RWPE2 (cell line): ENCODE data around the gene LCN10.

ENCODE experiments used
- ATAC-seq: fragments of 200-7000 bp; cut with Tn5 transposase; 3 replicates; pipeline ENCODE4 v1.9.1; 2021; ENCODE audit warnings: low read depth
- DNase-seq: peaks from one replicate; pipeline ENCODE4 v3.0.0-alpha.2; 2020; ENCODE audit warnings: low spot score
- H3K27ac ChIP-seq: fragments of 450-650 bp; 2 replicates; pipeline ENCODE4 v1.5.1; 2017; ENCODE audit warnings: mild to moderate bottlenecking; ENCODE audit not compliant: poor library complexity, severe bottlenecking
- H3K27me3 ChIP-seq: fragments of 250-450 bp; sonication (Bioruptor Pico); 2 replicates; pipeline ENCODE4 v1.5.1; 2021; ENCODE audit warnings: mild to moderate bottlenecking, moderate library complexity; ENCODE audit not compliant: insufficient read depth, poor library complexity, severe bottlenecking
- H3K36me3 ChIP-seq: fragments of 250-450 bp; sonication (Bioruptor Pico); 2 replicates; pipeline ENCODE4 v1.5.1; 2020; ENCODE audit warnings: low read depth, mild to moderate bottlenecking, moderate library complexity
- H3K4me1 ChIP-seq: fragments of 250-450 bp; sonication (Bioruptor Pico); 2 replicates; pipeline ENCODE4 v1.5.1; 2021; ENCODE audit warnings: mild to moderate bottlenecking, moderate library complexity; ENCODE audit not compliant: insufficient read depth, poor library complexity, severe bottlenecking
- H3K4me3 ChIP-seq: fragments of 250-450 bp; sonication (Bioruptor Pico); 2 replicates; pipeline ENCODE4 v1.5.1; 2021; ENCODE audit warnings: mild to moderate bottlenecking, moderate library complexity; ENCODE audit not compliant: severe bottlenecking
- H3K9me3 ChIP-seq: fragments of 250-450 bp; sonication (Bioruptor Pico); 2 replicates; pipeline ENCODE4 v1.5.1; 2021; ENCODE audit warnings: mild to moderate bottlenecking, moderate library complexity; ENCODE audit not compliant: severe bottlenecking
- CTCF ChIP-seq: fragments of 450-650 bp; IDR thresholded peaks from one replicate; pipeline ENCODE4 v1.5.1; 2017; ENCODE audit warnings: mild to moderate bottlenecking, moderate library complexity; ENCODE audit not compliant: poor library complexity, severe bottlenecking

Gene LCN10

DNA sequence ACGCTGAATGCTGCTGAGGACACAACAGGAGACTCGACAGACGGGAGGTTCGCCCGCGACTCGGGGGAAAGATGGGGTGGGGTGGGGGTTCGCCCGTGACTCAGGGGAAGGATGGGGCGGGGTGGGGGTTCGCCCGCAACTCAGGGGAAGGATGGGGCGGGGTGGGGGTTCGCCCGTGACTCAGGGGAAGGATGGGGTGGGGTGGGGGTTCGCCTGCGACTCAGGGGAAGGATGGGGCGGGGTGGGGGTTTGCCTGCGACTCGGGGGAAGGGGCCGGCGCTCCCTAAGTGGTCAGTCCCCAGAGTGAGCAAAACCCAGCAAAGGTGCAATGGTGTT lies 3.4 kb upstream of the LCN10 start:
- Histone ChIP-seq H3K27me3 (peaks cover 31% of the 10 kb centered on the region), H3K36me3 (no peaks in the 10 kb centered on the region), H3K27ac (no peak overlapping the region), H3K4me3 (no peak overlapping the region), H3K9me3 (no peaks in the 10 kb centered on the region), H3K4me1 (no peaks in the 10 kb centered on the region)
- DNase-seq (no peak), ATAC-seq (no peak)
- TF ChIP-seq CTCF: no peak

- Histone ChIP-seq H3K27me3 (peaks cover 36% of the 10 kb centered on the region), H3K4me3 (no peak overlapping the region), H3K4me1 (no peaks in the 10 kb centered on the region), H3K9me3 (no peaks in the 10 kb centered on the region), H3K36me3 (no peaks in the 10 kb centered on the region), H3K27ac (no peak overlapping the region)
- TF ChIP-seq CTCF: no peak
- ATAC-seq (no peak), DNase-seq (no peak)
Observed at GRCh38 chr9:136745389-136746154, 2.8 kb upstream of the LCN10 start.

DNA sequence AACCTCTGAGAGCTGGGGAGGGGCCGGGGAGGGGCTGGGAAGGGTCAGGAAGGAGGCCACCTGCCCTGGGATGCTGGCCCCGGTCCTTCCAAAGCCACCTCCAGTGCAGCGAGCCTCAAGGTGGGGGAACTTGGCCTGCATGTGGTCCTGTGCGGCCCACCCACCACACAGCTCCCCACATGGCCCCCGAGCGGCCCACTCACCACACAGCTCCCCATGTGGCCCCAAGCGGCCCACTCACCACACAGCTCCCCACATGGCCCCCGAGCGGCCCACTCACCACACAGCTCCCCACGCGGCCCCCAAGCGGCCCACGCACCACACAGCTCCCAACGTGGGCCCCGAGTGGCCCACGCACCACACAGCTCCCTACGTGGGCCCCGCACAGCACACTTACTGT lies 2.0 kb upstream of the LCN10 start:
- Histone ChIP-seq H3K4me1 (no peaks in the 10 kb centered on the region), H3K27ac (no peak overlapping the region), H3K36me3 (no peaks in the 10 kb centered on the region), H3K27me3 (peaks cover 44% of the 10 kb centered on the region), H3K9me3 (no peaks in the 10 kb centered on the region), H3K4me3 (no peak overlapping the region)
- DNase-seq: no peak
- ATAC-seq: no peak
- TF ChIP-seq CTCF: no peak

GRCh38 chr9:136743639-136744211 lies 985 bp upstream of the LCN10 start:
- H3K4me1 ChIP-seq: no peaks in the 10 kb centered on the region
- H3K27me3 ChIP-seq: peaks cover 54% of the 10 kb centered on the region
- DNase-seq (no peak), ATAC-seq (no peak)
- no peaks in the 10 kb centered on the region for H3K9me3 ChIP-seq
- H3K27ac ChIP-seq: no peak overlapping the region
- TF ChIP-seq CTCF: no peak
- H3K36me3 ChIP-seq: no peaks in the 10 kb centered on the region
- no peak overlapping the region for H3K4me3 ChIP-seq

DNA sequence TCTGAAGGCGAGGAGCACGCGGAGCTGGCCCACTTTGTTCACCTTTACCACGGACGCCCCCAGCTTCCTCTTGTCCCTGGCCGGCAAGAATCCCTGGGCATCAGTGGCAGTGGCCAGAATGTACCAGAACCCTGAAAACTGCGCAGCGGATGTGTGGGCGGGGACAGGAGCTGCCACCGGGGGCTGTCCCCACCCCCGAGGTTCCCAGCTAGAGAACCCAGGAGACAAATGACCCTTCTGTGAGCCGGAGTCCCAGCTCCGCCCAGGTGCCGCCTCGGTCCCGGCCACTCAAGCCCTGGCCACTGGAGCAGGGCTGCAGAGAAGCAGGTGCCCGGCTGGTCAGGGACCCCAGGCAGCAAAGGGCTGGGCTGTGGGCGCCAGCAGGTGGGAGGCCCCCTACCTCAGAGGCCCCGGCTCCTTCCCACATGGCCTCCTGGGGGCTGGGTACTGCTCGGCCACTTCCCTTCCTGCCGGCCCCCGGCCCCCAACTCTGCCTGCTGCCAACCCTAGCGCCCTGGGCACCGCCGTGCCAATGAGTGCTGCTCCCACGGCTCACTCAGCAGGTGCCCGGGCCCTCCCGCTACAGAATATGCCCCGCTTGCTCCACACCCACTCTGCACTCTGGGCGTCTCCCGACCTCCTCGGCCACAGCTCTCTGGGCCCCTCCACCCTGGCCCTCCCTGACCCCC lies 713 bp downstream of the LCN10 start:
- ATAC-seq (peak; percentile 6; the same call in 1 of the 3 replicates), DNase-seq (no peak)
- no peak overlapping the region for H3K27ac ChIP-seq
- H3K27me3 ChIP-seq: peaks cover 55% of the 10 kb centered on the region
- TF ChIP-seq CTCF: no peak
- H3K9me3 ChIP-seq: no peaks in the 10 kb centered on the region
- H3K36me3 ChIP-seq: no peaks in the 10 kb centered on the region
- no peaks in the 10 kb centered on the region for H3K4me1 ChIP-seq
- H3K4me3 ChIP-seq: no peak overlapping the region
